Neuronal stem cell (in vitro differentiated cells): Measurements from ENCODE around the gene C2CD5.
A peak's percentile ranks its signal among the peaks of the same experiment; 100 is the strongest.

Experiments
- DNase-seq: peaks from one replicate; pipeline ENCODE4 v3.0.0-alpha.2; 2013; ENCODE audit warnings: low spot score
- H2AFZ ChIP-seq: one replicate; pipeline ENCODE4 v1.6.1; 2013; ENCODE audit warnings: mild to moderate bottlenecking, low read length, inconsistent platforms
- H2AK5ac ChIP-seq: 2 replicates; pipeline ENCODE4 v1.6.1; 2013; ENCODE audit warnings: low read depth, mild to moderate bottlenecking, inconsistent platforms, low read length, moderate library complexity, mixed read lengths
- H2BK120ac ChIP-seq: 2 replicates; pipeline ENCODE4 v1.6.1; 2013; ENCODE audit warnings: low read depth, mild to moderate bottlenecking, inconsistent platforms, low read length, moderate library complexity, mixed read lengths
- H2BK12ac ChIP-seq: one replicate; pipeline ENCODE4 v1.6.1; 2013; ENCODE audit warnings: low read length, inconsistent platforms
- H2BK15ac ChIP-seq: 2 replicates; pipeline ENCODE4 v1.6.1; 2013; ENCODE audit warnings: mild to moderate bottlenecking, low read length, inconsistent platforms, mixed read lengths
- H2BK5ac ChIP-seq: one replicate; pipeline ENCODE4 v1.6.1; 2013; ENCODE audit warnings: inconsistent platforms, mild to moderate bottlenecking, low read length, moderate library complexity
- H3K14ac ChIP-seq: one replicate; pipeline ENCODE4 v1.6.1; 2013; ENCODE audit warnings: low read length, inconsistent platforms
- H3K18ac ChIP-seq: 2 replicates; pipeline ENCODE4 v1.6.1; 2013; ENCODE audit warnings: low read length, inconsistent platforms
- H3K23ac ChIP-seq: 2 replicates; pipeline ENCODE4 v1.6.1; 2013; ENCODE audit warnings: low read depth, mild to moderate bottlenecking, mixed read lengths, low read length, inconsistent platforms; ENCODE audit not compliant: poor library complexity
- H3K27ac ChIP-seq: replicated peaks from 3 replicates; pipeline ENCODE4 v1.5.1; 2013; ENCODE audit warnings: low read length, inconsistent platforms
- H3K27me3 ChIP-seq, 3 experiments: 2 replicates each; pipeline ENCODE4 v1.6.1; 2013; ENCODE audit warnings: low read length in 3 of 3, mild to moderate bottlenecking in 2 of 3, inconsistent platforms in 1 of 3, low read depth in 1 of 3, mixed read lengths in 1 of 3, moderate library complexity in 1 of 3; ENCODE audit not compliant: control insufficient read depth in 3 of 3, insufficient read depth in 3 of 3
- H3K36me3 ChIP-seq, 2 donors: replicated peaks in 1 of 2; 2 replicates each; pipeline ENCODE4 v1.6.1; 2013; ENCODE audit warnings: low read length in 2 of 2; ENCODE audit not compliant: control insufficient read depth in 2 of 2, insufficient read depth in 2 of 2
- H3K4ac ChIP-seq: 2 replicates; pipeline ENCODE4 v1.6.1; 2013; ENCODE audit warnings: inconsistent platforms, mild to moderate bottlenecking, low read length, moderate library complexity
- H3K4me1 ChIP-seq, 2 donors: 1 replicate in 1 of 2; 2 replicates in 1 of 2; pipeline ENCODE4 v1.6.1; 2013; ENCODE audit warnings: low read length in 2 of 2, low read depth in 1 of 2; ENCODE audit not compliant: control insufficient read depth in 2 of 2, insufficient read depth in 1 of 2
- H3K4me2 ChIP-seq: one replicate; pipeline ENCODE4 v1.6.1; 2013; ENCODE audit warnings: mild to moderate bottlenecking, low read length, inconsistent platforms; ENCODE audit not compliant: insufficient read depth, poor library complexity, severe bottlenecking
- H3K4me3 ChIP-seq, 2 donors: 2 replicates each; pipeline ENCODE4 v1.5.1; 2013; ENCODE audit warnings: low read length in 2 of 2, mild to moderate bottlenecking in 2 of 2, inconsistent platforms in 1 of 2, moderate library complexity in 1 of 2
- H3K79me1 ChIP-seq: one replicate; pipeline ENCODE4 v1.6.1; 2013; ENCODE audit warnings: low read depth, mild to moderate bottlenecking, inconsistent platforms, low read length, moderate library complexity
- H3K9ac ChIP-seq: one replicate; pipeline ENCODE4 v1.6.1; 2013; ENCODE audit warnings: mild to moderate bottlenecking, low read depth, low read length, inconsistent platforms; ENCODE audit not compliant: poor library complexity
- H3K9me3 ChIP-seq, 2 donors: replicated peaks in 1 of 2; 2 replicates each; pipeline versions ENCODE3 to v1.6.1; 2013; ENCODE audit warnings: low read length in 2 of 2, mild to moderate bottlenecking in 2 of 2, inconsistent platforms in 1 of 2, low read depth in 1 of 2, mixed read lengths in 1 of 2, moderate library complexity in 1 of 2; ENCODE audit not compliant: control insufficient read depth in 2 of 2, insufficient read depth in 1 of 2
- H4K8ac ChIP-seq: one replicate; pipeline ENCODE4 v1.6.1; 2013; ENCODE audit warnings: low read depth, mild to moderate bottlenecking, inconsistent platforms, low read length, moderate library complexity
- H4K91ac ChIP-seq: one replicate; pipeline ENCODE4 v1.6.1; 2013; ENCODE audit warnings: low read length, low read depth, mild to moderate bottlenecking, inconsistent platforms; ENCODE audit not compliant: poor library complexity
- WGBS, 2 donors: extraction: QIAGEN DNeasy Blood & Tissue Kit; methylation state at CpG; one replicate each; pipeline ENCODE4 v1.1.7; 2013; ENCODE audit warnings: missing lambda C conversion rate in 2 of 2, mixed read lengths in 1 of 2; ENCODE audit not compliant: insufficient read length in 2 of 2, insufficient replicate concordance in 1 of 2; ENCODE audit errors: extremely low coverage in 2 of 2; 5-methylcytosine and 5-hydroxymethylcytosine counted together

The C2CD5 gene

GRCh38 chr12:22526836-22527235 lies 17.5 kb downstream of the C2CD5 start:
- no peak overlapping the region for H2BK12ac ChIP-seq
- H3K9me3 ChIP-seq = peaks cover 0 to 10% of the 10 kb centered on the region in 2 donors
- no peak overlapping the region for H3K18ac ChIP-seq
- no peak overlapping the region for H3K14ac ChIP-seq
- no peak overlapping the region for H3K4me3 ChIP-seq
- no peak overlapping the region for H2BK15ac ChIP-seq
- no peak overlapping the region for H3K4me2 ChIP-seq
- no peak overlapping the region for H3K9ac ChIP-seq
- no peak for DNase-seq
- no peak overlapping the region for H2AFZ ChIP-seq
- H2BK5ac ChIP-seq = no peak overlapping the region
- peaks cover 5 to 83% of the 10 kb centered on the region in 2 donors for H3K36me3 ChIP-seq
- H3K27me3 ChIP-seq = no peaks in the 10 kb centered on the region
- H2AK5ac ChIP-seq = no peak overlapping the region
- H3K23ac ChIP-seq = no peak overlapping the region
- no peak overlapping the region for H4K8ac ChIP-seq
- H3K4me1 ChIP-seq = no peaks in the 10 kb centered on the region
- H2BK120ac ChIP-seq = no peak overlapping the region
- H4K91ac ChIP-seq = no peak overlapping the region
- no peak overlapping the region for H3K4ac ChIP-seq
- H3K79me1 ChIP-seq = peaks cover 1% of the 10 kb centered on the region
- WGBS, 2 donors = no CpG with 5 or more reads among the region's 3 CpGs
- H3K27ac ChIP-seq = no peak overlapping the region

- WGBS, 2 donors = no CpG with 5 or more reads among the region's 2 CpGs
Measured at GRCh38 chr12:22525426-22525825, 18.9 kb downstream of the C2CD5 start.

GRCh38 chr12:22518998-22519397 lies 25.3 kb downstream of the C2CD5 start:
- Histone ChIP-seq H2BK120ac (no peak overlapping the region), H3K4me1 (no peaks in the 10 kb centered on the region), H3K27me3 (no peaks in the 10 kb centered on the region), H3K4me3 (no peak overlapping the region), H3K4ac (no peak overlapping the region), H2AFZ (no peak overlapping the region), H4K91ac (no peak overlapping the region), H3K9ac (peak overlapping the region; percentile 12), H2BK5ac (no peak overlapping the region), H2AK5ac (no peak overlapping the region), H3K27ac (no peak overlapping the region), H3K79me1 (peaks cover 1% of the 10 kb centered on the region), H3K14ac (no peak overlapping the region), H4K8ac (no peak overlapping the region), H3K36me3 (peaks cover 7 to 78% of the 10 kb centered on the region in 2 donors), H3K18ac (no peak overlapping the region), H2BK12ac (no peak overlapping the region), H2BK15ac (no peak overlapping the region), H3K23ac (no peak overlapping the region), H3K4me2 (no peak overlapping the region), H3K9me3 (no peaks in the 10 kb centered on the region)
- no peak for DNase-seq
- no CpG with 5 or more reads among the region's 6 CpGs for WGBS, 2 donors

More at GRCh38 chr12:22525426-22525825, 18.9 kb downstream of the C2CD5 start:
- H3K4ac ChIP-seq = no peak overlapping the region
- no peak overlapping the region for H3K4me3 ChIP-seq
- no peak overlapping the region for H4K91ac ChIP-seq
- H3K4me1 ChIP-seq = no peaks in the 10 kb centered on the region
- H3K4me2 ChIP-seq = no peak overlapping the region
- H2AK5ac ChIP-seq = no peak overlapping the region
- no peak overlapping the region for H3K27ac ChIP-seq
- no peak overlapping the region for H2AFZ ChIP-seq
- H3K79me1 ChIP-seq = peaks cover 1% of the 10 kb centered on the region
- H2BK12ac ChIP-seq = no peak overlapping the region
- H3K9me3 ChIP-seq = no peaks in the 10 kb centered on the region
- H3K27me3 ChIP-seq = no peaks in the 10 kb centered on the region
- no peak overlapping the region for H3K14ac ChIP-seq
- no peak overlapping the region for H3K23ac ChIP-seq
- H3K36me3 ChIP-seq = peaks cover 5 to 82% of the 10 kb centered on the region in 2 donors
- no peak overlapping the region for H3K9ac ChIP-seq
- DNase-seq = no peak
- no peak overlapping the region for H4K8ac ChIP-seq
- no peak overlapping the region for H2BK120ac ChIP-seq
- no peak overlapping the region for H2BK5ac ChIP-seq
- H2BK15ac ChIP-seq = no peak overlapping the region
- no peak overlapping the region for H3K18ac ChIP-seq

GRCh38 chr12:22518060-22518719 lies 26.2 kb downstream of the C2CD5 start:
- no peak overlapping the region for H3K9ac ChIP-seq
- no peak overlapping the region for H2BK12ac ChIP-seq
- no peaks in the 10 kb centered on the region for H3K27me3 ChIP-seq
- no peak overlapping the region for H3K18ac ChIP-seq
- no peak overlapping the region for H3K14ac ChIP-seq
- H3K9me3 ChIP-seq = no peaks in the 10 kb centered on the region
- H2AK5ac ChIP-seq = no peak overlapping the region
- no peak overlapping the region for H3K4me2 ChIP-seq
- DNase-seq = no peak
- no peak overlapping the region for H2BK15ac ChIP-seq
- H4K91ac ChIP-seq = no peak overlapping the region
- H2AFZ ChIP-seq = no peak overlapping the region
- H4K8ac ChIP-seq = no peak overlapping the region
- H3K27ac ChIP-seq = no peak overlapping the region
- no peak overlapping the region for H2BK5ac ChIP-seq
- H3K4me1 ChIP-seq = no peaks in the 10 kb centered on the region
- H2BK120ac ChIP-seq = no peak overlapping the region
- H3K23ac ChIP-seq = no peak overlapping the region
- no peak overlapping the region for H3K4ac ChIP-seq
- H3K36me3 ChIP-seq = peaks cover 4 to 74% of the 10 kb centered on the region in 2 donors
- H3K4me3 ChIP-seq = no peak overlapping the region
- H3K79me1 ChIP-seq = no peaks in the 10 kb centered on the region
- no CpG with 5 or more reads among the region's 1 CpG for WGBS, 2 donors
